OCI-LY7 (cell line): ENCODE data around the gene CCDC73.

Experiments used
- CTCF ChIP-seq: fragments of 200-600 bp; sonication (generic); conservative IDR thresholded peaks from 2 replicates; pipeline ENCODE4 v1.5.1; 2014; ENCODE audit warnings: mild to moderate bottlenecking, antibody characterized with exemption, low read length, moderate library complexity, mixed read lengths
- EZH2phosphoT487 ChIP-seq: fragments of 200-600 bp; sonication (generic); IDR thresholded peaks from 2 replicates; pipeline ENCODE4 v1.6.1; 2018; ENCODE audit warnings: low read depth, borderline replicate concordance, mild to moderate bottlenecking, mixed run types, antibody characterized with exemption, low read length, moderate library complexity, mixed read lengths

- TF ChIP-seq CTCF = no peak
- TF ChIP-seq EZH2phosphoT487 = no peak
These were observed 220.0 kb downstream of the CCDC73 start for GRCh38 chr11:32574421-32574820.
